Brain microvascular endothelial cell (primary cell): ENCODE data around the gene PTGS1.
A peak's percentile ranks its signal among the peaks of the same experiment; 100 is the strongest.

Experiments
- DNase-seq: peaks from one replicate; pipeline ENCODE4 v3.0.0-alpha.2; 2020
- H3K27ac ChIP-seq: fragments of 250-450 bp; sonication (Bioruptor Pico); 2 replicates; pipeline ENCODE4 v1.5.1; 2020; ENCODE audit warnings: mild to moderate bottlenecking, moderate library complexity
- H3K27me3 ChIP-seq: fragments of 250-450 bp; sonication (Bioruptor Pico); replicated peaks from 2 replicates; pipeline ENCODE4 v1.5.1; 2020; ENCODE audit warnings: mild to moderate bottlenecking
- H3K36me3 ChIP-seq: fragments of 250-450 bp; sonication (Bioruptor Pico); replicated peaks from 2 replicates; pipeline ENCODE4 v1.5.1; 2020; ENCODE audit warnings: mild to moderate bottlenecking
- H3K4me3 ChIP-seq: 2 replicates; pipeline ENCODE4 v1.5.1; 2011; ENCODE audit warnings: low read depth, mild to moderate bottlenecking, control low read depth, low read length, moderate library complexity
- in situ Hi-C: cut with HindIII; loops from 2 replicates; pipeline ENCODE4 v1.10.0; 2017; ENCODE audit warnings: low sequenced_read_pairs, low pct_ligation_motif_present
- TF ChIP-seq, protein P1 (sequence below): IDR thresholded peaks from 2 replicates; pipeline ENCODE4 v1.5.1; 2011; ENCODE audit warnings: low read depth, mild to moderate bottlenecking, moderate library complexity, low read length, control low read depth, inconsistent platforms; ENCODE audit errors: missing control alignments

The PTGS1 gene

DNA sequence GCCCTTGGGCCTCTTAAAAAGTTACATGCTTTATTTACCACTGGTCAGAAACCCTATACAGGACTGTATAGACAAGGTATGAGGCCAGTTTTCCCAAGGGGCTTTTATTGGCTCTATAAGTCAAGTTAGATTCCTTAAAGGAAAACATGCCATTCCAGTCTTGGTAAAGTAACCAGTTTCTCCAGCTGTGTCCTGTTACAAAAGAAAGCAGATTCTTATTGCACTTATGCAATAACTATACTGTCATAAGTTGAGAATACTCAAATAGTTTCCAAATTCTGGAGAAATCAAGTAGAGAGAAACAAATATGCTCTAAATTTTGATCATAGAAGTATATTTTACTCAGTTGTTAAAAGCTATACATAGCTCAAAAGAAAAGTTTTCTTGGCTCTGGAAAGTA is 47.2 kb downstream of the PTGS1 start:
- Histone ChIP-seq H3K4me3 (no peak overlapping the region), H3K36me3 (no peaks in the 10 kb centered on the region), H3K27ac (no peak overlapping the region), H3K27me3 (no peaks in the 10 kb centered on the region)
- TF ChIP-seq, protein P1, sequence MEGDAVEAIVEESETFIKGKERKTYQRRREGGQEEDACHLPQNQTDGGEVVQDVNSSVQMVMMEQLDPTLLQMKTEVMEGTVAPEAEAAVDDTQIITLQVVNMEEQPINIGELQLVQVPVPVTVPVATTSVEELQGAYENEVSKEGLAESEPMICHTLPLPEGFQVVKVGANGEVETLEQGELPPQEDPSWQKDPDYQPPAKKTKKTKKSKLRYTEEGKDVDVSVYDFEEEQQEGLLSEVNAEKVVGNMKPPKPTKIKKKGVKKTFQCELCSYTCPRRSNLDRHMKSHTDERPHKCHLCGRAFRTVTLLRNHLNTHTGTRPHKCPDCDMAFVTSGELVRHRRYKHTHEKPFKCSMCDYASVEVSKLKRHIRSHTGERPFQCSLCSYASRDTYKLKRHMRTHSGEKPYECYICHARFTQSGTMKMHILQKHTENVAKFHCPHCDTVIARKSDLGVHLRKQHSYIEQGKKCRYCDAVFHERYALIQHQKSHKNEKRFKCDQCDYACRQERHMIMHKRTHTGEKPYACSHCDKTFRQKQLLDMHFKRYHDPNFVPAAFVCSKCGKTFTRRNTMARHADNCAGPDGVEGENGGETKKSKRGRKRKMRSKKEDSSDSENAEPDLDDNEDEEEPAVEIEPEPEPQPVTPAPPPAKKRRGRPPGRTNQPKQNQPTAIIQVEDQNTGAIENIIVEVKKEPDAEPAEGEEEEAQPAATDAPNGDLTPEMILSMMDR: no peak
- no peak for DNase-seq
- in situ Hi-C loops: no loop called here

DNA sequence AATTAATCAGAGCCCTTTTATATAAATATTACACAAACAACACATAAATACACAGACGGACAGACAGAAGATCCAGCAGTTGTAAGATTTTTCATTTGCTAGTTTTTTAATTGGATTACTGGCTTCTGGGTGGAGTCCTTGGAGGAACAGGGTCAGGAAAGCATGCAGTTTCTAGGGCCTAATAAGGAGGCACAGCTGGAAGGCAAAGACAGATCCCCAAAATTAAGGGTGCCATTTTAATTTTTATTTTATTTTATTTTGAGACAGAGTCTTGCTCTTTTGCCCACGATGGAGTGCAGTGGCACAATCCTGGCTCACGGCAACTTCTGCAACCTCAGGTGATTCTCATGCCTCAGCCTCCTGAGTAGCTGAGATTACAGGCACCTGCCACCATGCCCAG is 49.5 kb downstream of the PTGS1 start:
- no peak overlapping the region for H3K27ac ChIP-seq
- no peak overlapping the region for H3K4me3 ChIP-seq
- TF ChIP-seq, protein P1: no peak
- H3K36me3 ChIP-seq: no peaks in the 10 kb centered on the region
- H3K27me3 ChIP-seq: no peaks in the 10 kb centered on the region
- in situ Hi-C loops: no loop called here
- no peak for DNase-seq

DNA sequence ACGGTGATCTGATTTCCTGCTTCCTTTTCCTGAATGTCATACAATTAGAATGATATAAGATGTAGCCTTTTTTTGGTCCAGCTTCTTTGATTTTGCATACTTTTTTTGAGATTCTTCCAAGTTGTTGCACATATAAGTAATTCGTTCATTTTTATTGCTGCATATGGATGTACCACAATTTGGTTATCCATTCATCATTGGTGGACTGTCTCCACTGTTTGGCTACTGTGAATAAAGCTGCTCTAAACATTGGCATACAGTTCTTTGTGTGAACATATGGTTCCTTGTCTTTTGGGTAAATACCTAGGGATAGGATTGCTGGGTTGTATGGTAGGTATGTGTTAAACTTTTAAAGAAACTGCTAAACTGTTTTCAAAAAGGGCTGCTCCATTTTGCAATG is 54.3 kb downstream of the PTGS1 start:
- TF ChIP-seq, protein P1: no peak
- no peaks in the 10 kb centered on the region for H3K36me3 ChIP-seq
- no peak overlapping the region for H3K27ac ChIP-seq
- no peaks in the 10 kb centered on the region for H3K27me3 ChIP-seq
- no peak overlapping the region for H3K4me3 ChIP-seq
- DNase-seq: no peak
- in situ Hi-C loops: no loop called here

DNA sequence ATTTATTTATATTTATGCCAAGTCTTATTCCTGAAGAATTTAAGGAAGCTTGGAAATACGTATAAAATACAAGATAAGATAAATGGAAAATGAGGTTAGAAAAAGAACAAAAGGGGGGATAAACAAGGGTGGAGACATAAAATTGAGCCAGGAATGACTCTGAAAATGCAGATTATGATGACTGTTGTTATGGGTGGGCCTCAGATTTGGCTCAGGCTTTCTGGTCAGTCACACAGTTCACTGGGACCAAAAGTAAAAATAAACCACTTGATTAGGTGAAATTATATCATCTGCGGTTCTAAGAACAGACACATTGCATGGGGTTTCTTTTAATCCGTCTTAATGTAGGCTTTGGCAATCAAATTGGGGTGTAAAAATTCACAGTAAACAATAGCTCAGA is 55.9 kb downstream of the PTGS1 start:
- Histone ChIP-seq H3K4me3 (no peak overlapping the region), H3K27me3 (no peaks in the 10 kb centered on the region), H3K36me3 (no peaks in the 10 kb centered on the region), H3K27ac (no peak overlapping the region)
- in situ Hi-C loops: no loop called here
- no peak for DNase-seq
- TF ChIP-seq, protein P1: no peak

DNA sequence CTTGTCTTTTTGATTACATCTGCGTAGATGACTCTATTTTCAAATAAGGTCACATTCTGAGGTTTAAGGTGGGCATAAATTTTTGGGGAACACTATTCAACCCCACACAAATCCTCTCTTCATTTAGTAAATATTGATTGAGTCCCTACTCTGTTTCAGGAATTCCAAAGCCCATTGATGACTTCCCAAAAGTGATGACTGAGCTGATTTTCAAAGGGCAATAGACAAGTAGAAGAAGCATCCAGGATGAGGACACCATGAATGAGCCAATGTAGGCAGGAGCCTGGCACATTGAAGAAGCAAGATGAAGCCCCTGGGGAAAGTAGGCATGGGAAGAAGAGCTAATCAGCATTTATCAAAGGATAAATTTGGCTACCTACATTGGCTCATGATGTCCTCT is 71.7 kb downstream of the PTGS1 start:
- no peak for DNase-seq
- TF ChIP-seq, protein P1: no peak
- no peak overlapping the region for H3K27ac ChIP-seq
- H3K27me3 ChIP-seq: no peaks in the 10 kb centered on the region
- in situ Hi-C loops: no loop called here
- H3K36me3 ChIP-seq: no peaks in the 10 kb centered on the region
- no peak overlapping the region for H3K4me3 ChIP-seq

DNA sequence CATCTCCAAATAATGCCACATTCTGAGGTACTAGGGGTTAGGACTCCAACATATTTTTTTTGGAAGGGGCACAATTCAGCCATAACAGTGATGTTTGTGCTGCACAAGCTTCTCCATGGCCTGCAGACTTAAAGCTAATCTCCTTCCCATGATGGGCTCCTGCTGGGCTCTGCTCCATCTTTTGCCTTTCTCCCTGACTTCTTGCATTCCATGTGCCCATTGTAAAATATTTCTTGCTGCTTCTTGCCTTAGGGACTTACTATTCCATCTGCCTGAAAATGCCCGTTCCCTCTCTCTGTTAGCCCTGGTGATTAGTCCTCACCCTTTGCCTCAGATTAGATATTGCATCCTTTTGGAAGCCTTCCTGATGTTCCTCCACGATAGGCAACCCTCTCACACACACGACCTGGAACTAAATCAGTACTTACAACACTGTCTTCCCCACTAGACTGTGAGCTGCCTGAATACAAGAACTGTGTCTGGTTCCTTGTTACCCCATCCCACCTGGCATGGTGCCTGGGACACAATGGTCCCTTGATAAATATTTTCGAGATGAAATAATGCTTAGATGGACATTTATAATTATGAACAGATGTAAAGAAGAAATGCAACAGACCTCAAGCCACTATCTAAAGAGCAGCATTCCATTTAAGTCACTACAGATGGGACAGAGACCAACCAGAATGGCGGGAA is 73.4 kb downstream of the PTGS1 start:
- in situ Hi-C loops: no loop called here
- Histone ChIP-seq H3K36me3 (no peaks in the 10 kb centered on the region), H3K4me3 (no peak overlapping the region), H3K27me3 (no peaks in the 10 kb centered on the region), H3K27ac (peak overlapping the region; percentile 71)
- TF ChIP-seq, protein P1: no peak
- DNase-seq: peak; percentile 83
